HG03135 (cell line): Measurements from ENCODE around the gene NCBP2.
"Not testable (repeated sequence)": the region's sequence is repeated elsewhere in the genome, so short reads cannot be mapped to it uniquely, and the experiment has no call there.

Source experiments
- ATAC-seq: cut with Tn5 transposase; IDR thresholded peaks from one replicate; pipeline ENCODE4 v1.9.1; 2021; ENCODE audit warnings: mild to moderate bottlenecking, moderate library complexity; ENCODE audit not compliant: unreplicated experiment

Gene NCBP2

GRCh38 chr3:196968233-196969133 is 26.2 kb upstream of the NCBP2 start, which contains the start of gene PIGZ:
Gene PIGZ (minus strand): TSS chr3:196968833. CDS start chr3:196952031, 16,802 bp downstream.
- ATAC-seq: peak; percentile 68

GRCh38 chr3:196967412-196968232 is 25.3 kb upstream of the NCBP2 start:
- ATAC-seq: no peak

- ATAC-seq: no peak
Observed at GRCh38 chr3:196966526-196967401, 24.4 kb upstream of the NCBP2 start.

- ATAC-seq: no peak
Observed at GRCh38 chr3:196965804-196966173, 23.5 kb upstream of the NCBP2 start.

GRCh38 chr3:196965112-196965803 is 22.9 kb upstream of the NCBP2 start:
- no peak for ATAC-seq

GRCh38 chr3:196963631-196963953 is 21.3 kb upstream of the NCBP2 start:
- no peak for ATAC-seq

GRCh38 chr3:196962930-196963630 is 20.8 kb upstream of the NCBP2 start:
- no peak for ATAC-seq

GRCh38 chr3:196962108-196962929 is 20.0 kb upstream of the NCBP2 start:
- ATAC-seq: no peak

GRCh38 chr3:196954832-196955231 is 12.5 kb upstream of the NCBP2 start:
- no peak for ATAC-seq

GRCh38 chr3:196951371-196951770 is 9.0 kb upstream of the NCBP2 start:
- ATAC-seq: no peak

GRCh38 chr3:196949750-196950149 is 7.4 kb upstream of the NCBP2 start:
- ATAC-seq: no peak

- no peak for ATAC-seq
Observed at GRCh38 chr3:196949285-196949619, 6.9 kb upstream of the NCBP2 start.

GRCh38 chr3:196948442-196949284 is 6.3 kb upstream of the NCBP2 start:
- ATAC-seq: no peak

GRCh38 chr3:196947860-196948441 is 5.6 kb upstream of the NCBP2 start:
- ATAC-seq: no peak

- ATAC-seq: no peak
Observed at GRCh38 chr3:196947136-196947859, 5.0 kb upstream of the NCBP2 start.

- ATAC-seq: not testable (repeated sequence)
Observed at GRCh38 chr3:196944037-196944790, 1.9 kb upstream of the NCBP2 start.
